Measurements from ENCODE around the gene BICD1.

Gene BICD1

DNA sequence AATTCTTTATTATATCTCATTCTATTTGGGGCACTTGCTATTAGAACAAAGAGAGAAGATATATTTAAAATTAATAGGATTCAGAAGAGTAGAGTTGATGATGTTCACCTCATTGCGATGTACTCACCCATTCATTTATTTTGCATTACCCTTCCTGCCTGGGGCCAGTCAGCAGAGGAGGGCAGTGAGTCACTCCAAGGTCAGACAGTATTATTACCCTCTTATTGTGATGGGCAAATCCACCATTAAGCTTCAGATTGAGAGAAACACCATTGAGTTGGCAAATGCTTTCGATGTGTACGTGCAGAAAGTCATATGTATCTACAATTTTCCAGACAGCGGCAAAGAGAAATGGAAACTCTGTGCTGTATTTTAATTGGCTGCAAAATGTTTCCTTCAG is 134.2 kb downstream of the BICD1 start:
- no peak overlapping the region for H3K4me3 ChIP-seq (ENCODE audit: low read depth, low read length)
- peaks cover 9% of the 10 kb centered on the region; the same call in 1 of the 2 replicates for H3K36me3 ChIP-seq (ENCODE audit: insufficient read depth, low read length)
- no peak overlapping the region for H3K27ac ChIP-seq (ENCODE audit: low read depth, low read length)
- H3K27me3 ChIP-seq (ENCODE audit: insufficient read depth, low read length): no peaks in the 10 kb centered on the region
- H2AFZ ChIP-seq (ENCODE audit: low read length, unreplicated experiment): no peak overlapping the region
- H3K4me1 ChIP-seq (ENCODE audit: control insufficient read depth, insufficient read depth, low read length, unreplicated experiment): peaks cover 8% of the 10 kb centered on the region
- H3K79me2 ChIP-seq (ENCODE audit: control insufficient read depth, insufficient read depth, low read length, unreplicated experiment): no peaks in the 10 kb centered on the region

DNA sequence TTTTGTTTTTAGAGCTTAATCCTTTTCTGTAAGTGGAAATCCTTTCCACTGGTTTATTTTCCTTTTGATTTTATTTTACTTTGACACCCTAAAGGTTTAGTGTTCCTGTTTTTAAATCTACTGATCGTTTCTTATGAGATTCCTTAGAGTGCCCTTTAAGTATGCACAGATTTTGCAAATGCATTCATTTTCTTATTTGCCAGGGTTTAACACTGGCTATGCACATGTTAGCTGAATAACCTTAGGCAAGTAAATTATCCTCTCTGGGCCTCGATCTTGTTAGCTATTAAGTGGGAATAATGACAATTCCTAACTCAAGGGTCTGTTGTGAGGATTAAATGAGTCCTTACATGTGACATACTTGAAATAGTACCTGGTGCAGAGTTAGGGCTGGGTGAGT is 136.0 kb downstream of the BICD1 start:
- Histone ChIP-seq H3K27ac (ENCODE audit: low read depth, low read length) (no peak overlapping the region), H3K4me3 (ENCODE audit: low read depth, low read length) (no peak overlapping the region), H3K4me1 (ENCODE audit: control insufficient read depth, insufficient read depth, low read length, unreplicated experiment) (peaks cover 8% of the 10 kb centered on the region), H2AFZ (ENCODE audit: low read length, unreplicated experiment) (no peak overlapping the region), H3K36me3 (ENCODE audit: insufficient read depth, low read length) (no peaks in the 10 kb centered on the region; the same call in 1 of the 2 replicates), H3K27me3 (ENCODE audit: insufficient read depth, low read length) (no peaks in the 10 kb centered on the region), H3K79me2 (ENCODE audit: control insufficient read depth, insufficient read depth, low read length, unreplicated experiment) (no peaks in the 10 kb centered on the region)

DNA sequence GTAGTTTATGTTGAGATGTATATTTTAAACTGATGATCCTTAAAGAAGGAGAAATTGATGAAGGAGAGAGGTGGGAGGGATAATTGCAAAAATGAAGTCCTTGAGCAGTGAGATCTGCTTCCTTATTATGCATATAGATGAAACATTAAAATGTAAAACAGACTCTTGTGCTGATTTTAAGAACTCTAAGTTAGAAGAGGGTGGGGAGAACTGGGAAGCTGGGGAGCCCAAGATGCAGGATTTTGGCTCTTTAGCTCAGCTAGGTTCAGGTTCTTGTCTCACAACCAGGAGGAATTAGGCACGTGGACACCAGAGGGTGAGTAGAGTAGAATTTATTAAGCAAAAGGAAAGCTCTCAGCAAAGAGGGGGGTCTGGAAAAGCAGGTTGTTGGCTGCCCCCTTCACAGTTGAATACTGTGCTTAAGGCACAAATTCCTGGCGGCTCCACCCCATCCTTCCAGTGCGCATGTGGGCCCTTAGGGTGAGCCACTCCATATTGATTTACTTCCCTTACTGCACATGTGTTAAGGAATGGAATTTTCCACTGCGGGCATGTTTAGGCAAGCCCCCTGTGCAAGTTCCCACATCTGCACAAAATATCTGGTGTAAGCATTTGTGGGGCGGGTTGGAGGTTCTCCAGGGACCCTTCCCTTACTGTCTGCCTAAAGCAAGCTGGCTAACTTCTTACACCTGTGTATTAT is 141.9 kb downstream of the BICD1 start:
- Histone ChIP-seq H3K4me1 (ENCODE audit: control insufficient read depth, insufficient read depth, low read length, unreplicated experiment) (no peaks in the 10 kb centered on the region), H3K4me3 (ENCODE audit: low read depth, low read length) (no peak overlapping the region), H2AFZ (ENCODE audit: low read length, unreplicated experiment) (no peak overlapping the region), H3K27ac (ENCODE audit: low read depth, low read length) (no peak overlapping the region), H3K27me3 (ENCODE audit: insufficient read depth, low read length) (no peaks in the 10 kb centered on the region), H3K79me2 (ENCODE audit: control insufficient read depth, insufficient read depth, low read length, unreplicated experiment) (no peaks in the 10 kb centered on the region), H3K36me3 (ENCODE audit: insufficient read depth, low read length) (no peaks in the 10 kb centered on the region)

DNA sequence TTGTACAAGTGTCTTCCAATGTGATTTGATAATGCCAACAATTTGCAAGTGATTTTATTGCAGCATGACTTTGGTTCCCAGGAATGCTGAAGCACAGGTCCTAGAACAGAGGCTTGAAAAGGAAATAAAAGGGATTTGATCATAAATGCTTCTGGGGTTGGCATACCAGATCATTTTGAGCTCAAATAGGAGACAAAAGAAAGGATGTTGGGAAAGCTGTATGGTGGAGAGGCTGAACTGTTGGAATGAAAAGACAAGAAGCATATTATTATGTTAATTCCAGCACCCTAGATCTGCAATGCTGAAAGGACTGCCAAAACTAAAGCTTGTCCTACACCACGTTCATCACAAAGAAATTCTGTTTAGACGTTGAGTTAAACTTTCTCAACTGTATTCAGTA is 143.1 kb downstream of the BICD1 start:
- Histone ChIP-seq H3K27me3 (ENCODE audit: insufficient read depth, low read length) (no peaks in the 10 kb centered on the region), H2AFZ (ENCODE audit: low read length, unreplicated experiment) (no peak overlapping the region), H3K4me3 (ENCODE audit: low read depth, low read length) (no peak overlapping the region), H3K4me1 (ENCODE audit: control insufficient read depth, insufficient read depth, low read length, unreplicated experiment) (no peaks in the 10 kb centered on the region), H3K79me2 (ENCODE audit: control insufficient read depth, insufficient read depth, low read length, unreplicated experiment) (peaks cover 3% of the 10 kb centered on the region), H3K27ac (ENCODE audit: low read depth, low read length) (no peak overlapping the region), H3K36me3 (ENCODE audit: insufficient read depth, low read length) (no peaks in the 10 kb centered on the region)

DNA sequence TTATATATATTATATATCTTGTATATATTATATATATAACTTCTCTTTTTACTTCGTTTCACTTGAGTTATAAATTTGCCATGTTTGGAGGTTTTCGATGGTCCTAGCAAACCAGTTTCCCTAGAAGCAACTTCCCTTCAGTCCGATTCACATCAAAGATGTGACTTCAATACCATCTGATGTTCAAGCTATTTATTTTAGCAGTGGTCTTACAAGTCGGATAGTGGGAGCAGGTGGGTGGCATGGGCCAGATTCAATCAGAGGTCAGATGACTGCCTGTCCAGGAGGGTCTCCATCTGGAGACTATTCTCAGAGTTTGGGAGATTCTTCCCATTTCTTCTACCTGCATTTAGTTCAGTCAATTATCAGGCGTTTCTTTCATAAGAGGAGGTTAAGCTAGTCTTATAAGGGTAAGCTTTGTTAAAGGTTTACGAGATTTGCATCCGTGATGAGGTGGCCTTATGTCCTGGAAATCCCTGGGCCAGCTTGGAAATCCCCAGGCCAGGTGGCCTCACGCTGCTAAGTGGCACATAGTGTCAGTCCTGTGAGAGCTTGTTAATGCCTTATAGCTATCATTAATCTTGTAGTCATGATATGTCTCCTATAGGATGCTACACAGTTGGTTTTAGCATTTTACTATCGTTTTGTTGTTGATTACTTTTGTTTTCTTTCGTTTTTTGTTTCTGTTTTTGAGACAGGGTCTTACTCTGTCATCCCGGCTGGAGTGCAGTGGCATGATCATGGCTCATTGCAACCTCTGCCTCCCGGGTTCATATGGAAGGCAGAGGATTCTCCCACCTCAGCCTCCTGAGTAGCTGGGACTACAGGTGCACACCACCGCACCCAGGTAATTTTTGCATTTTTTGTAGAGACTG is 145.8 kb downstream of the BICD1 start:
- no peak overlapping the region for H2AFZ ChIP-seq (ENCODE audit: low read length, unreplicated experiment)
- no peak overlapping the region for H3K27ac ChIP-seq (ENCODE audit: low read depth, low read length)
- no peaks in the 10 kb centered on the region for H3K4me1 ChIP-seq (ENCODE audit: control insufficient read depth, insufficient read depth, low read length, unreplicated experiment)
- no peaks in the 10 kb centered on the region for H3K36me3 ChIP-seq (ENCODE audit: insufficient read depth, low read length)
- peaks cover 3% of the 10 kb centered on the region for H3K79me2 ChIP-seq (ENCODE audit: control insufficient read depth, insufficient read depth, low read length, unreplicated experiment)
- H3K27me3 ChIP-seq (ENCODE audit: insufficient read depth, low read length): no peaks in the 10 kb centered on the region
- H3K4me3 ChIP-seq (ENCODE audit: low read depth, low read length): no peak overlapping the region

DNA sequence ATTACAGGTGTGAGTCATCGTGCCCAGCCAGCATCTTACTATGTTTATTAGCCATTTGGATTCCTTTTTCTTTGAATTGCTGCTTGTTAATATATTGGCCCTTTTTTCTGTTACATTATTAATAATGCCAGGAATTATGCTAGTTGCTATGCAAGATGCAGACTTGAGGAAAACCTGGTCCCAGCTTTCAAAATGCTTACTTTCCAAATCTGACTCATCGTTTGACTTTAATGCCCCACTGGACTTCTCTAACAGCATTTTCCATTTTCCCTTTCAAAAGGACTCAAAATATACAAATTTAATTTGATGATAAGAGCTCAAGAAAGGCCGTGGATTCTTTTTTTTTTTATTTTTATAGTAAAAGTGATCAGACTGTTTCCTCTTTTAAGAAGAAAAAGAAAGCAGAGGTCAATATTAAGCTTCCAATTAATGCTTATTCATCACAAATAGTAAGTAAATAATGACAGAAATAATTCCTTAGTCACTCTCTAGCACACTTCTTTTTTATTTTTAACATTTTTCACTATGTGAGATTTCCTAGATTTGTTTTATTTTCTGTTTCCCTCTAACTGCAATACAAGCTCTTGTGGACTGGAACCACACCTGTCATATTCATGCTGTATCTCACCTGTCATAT is 146.6 kb downstream of the BICD1 start:
- Histone ChIP-seq H3K27ac (ENCODE audit: low read depth, low read length) (no peak overlapping the region), H3K4me1 (ENCODE audit: control insufficient read depth, insufficient read depth, low read length, unreplicated experiment) (no peaks in the 10 kb centered on the region), H3K79me2 (ENCODE audit: control insufficient read depth, insufficient read depth, low read length, unreplicated experiment) (peaks cover 3% of the 10 kb centered on the region), H3K4me3 (ENCODE audit: low read depth, low read length) (no peak overlapping the region), H3K27me3 (ENCODE audit: insufficient read depth, low read length) (no peaks in the 10 kb centered on the region), H3K36me3 (ENCODE audit: insufficient read depth, low read length) (no peaks in the 10 kb centered on the region), H2AFZ (ENCODE audit: low read length, unreplicated experiment) (no peak overlapping the region)

DNA sequence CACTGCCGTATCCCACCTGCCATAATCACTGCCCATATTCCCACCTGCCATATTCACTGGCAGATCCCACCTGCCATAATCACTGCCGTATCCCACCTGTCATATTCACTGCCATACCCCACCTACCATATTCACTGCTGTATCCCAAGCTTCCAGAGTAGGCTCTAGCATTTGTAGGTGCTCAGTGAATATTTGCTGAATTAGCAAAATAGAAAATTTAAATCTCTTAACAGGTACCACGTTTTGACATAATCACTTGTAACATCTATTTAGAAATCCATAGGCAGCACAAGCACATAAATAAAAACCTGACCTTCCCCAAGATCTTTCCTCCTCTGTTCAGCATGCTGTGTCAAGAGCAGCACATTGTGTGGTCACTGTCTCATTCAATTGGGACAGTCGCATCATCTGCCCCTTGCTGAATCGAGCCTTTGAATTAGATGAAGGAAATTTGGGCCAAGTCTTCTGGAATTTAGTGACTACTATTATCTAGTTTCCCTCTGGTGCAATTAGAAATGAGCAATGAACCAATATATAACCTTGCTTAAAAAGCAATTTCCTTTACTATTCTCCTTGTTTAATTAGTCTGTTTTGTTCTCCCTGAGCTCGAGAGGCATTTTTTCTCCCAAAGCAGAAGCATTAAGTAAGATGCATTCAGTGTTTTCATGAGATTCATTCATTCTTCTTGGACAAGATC is 147.8 kb downstream of the BICD1 start:
- H3K27ac ChIP-seq (ENCODE audit: low read depth, low read length): no peak overlapping the region
- H3K79me2 ChIP-seq (ENCODE audit: control insufficient read depth, insufficient read depth, low read length, unreplicated experiment): peaks cover 3% of the 10 kb centered on the region
- no peaks in the 10 kb centered on the region for H3K4me1 ChIP-seq (ENCODE audit: control insufficient read depth, insufficient read depth, low read length, unreplicated experiment)
- H3K27me3 ChIP-seq (ENCODE audit: insufficient read depth, low read length): no peaks in the 10 kb centered on the region
- H3K4me3 ChIP-seq (ENCODE audit: low read depth, low read length): no peak overlapping the region
- no peak overlapping the region for H2AFZ ChIP-seq (ENCODE audit: low read length, unreplicated experiment)
- H3K36me3 ChIP-seq (ENCODE audit: insufficient read depth, low read length): no peaks in the 10 kb centered on the region

DNA sequence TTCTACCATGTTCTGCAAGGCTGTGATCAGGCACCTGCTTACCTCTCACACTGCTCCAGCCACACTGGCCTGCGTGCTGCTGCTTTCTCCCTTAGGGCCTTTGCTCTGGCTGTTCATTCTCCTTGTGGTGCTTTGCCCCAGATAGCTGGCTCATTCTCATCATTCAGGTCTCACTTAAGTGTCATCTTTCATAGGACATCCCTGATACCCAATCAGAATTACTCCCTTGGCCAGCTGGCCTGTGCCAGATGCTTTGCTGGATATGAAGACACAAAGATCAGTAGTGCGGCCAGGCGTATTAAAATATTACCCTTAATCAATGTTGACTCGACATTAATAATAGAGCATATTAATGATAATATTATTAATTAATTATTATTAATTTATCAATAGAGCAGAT is 148.9 kb downstream of the BICD1 start:
- peaks cover 3% of the 10 kb centered on the region for H3K79me2 ChIP-seq (ENCODE audit: control insufficient read depth, insufficient read depth, low read length, unreplicated experiment)
- no peak overlapping the region for H3K4me3 ChIP-seq (ENCODE audit: low read depth, low read length)
- H3K27ac ChIP-seq (ENCODE audit: low read depth, low read length): no peak overlapping the region
- H3K4me1 ChIP-seq (ENCODE audit: control insufficient read depth, insufficient read depth, low read length, unreplicated experiment): no peaks in the 10 kb centered on the region
- H3K27me3 ChIP-seq (ENCODE audit: insufficient read depth, low read length): no peaks in the 10 kb centered on the region
- H3K36me3 ChIP-seq (ENCODE audit: insufficient read depth, low read length): no peaks in the 10 kb centered on the region
- no peak overlapping the region for H2AFZ ChIP-seq (ENCODE audit: low read length, unreplicated experiment)

DNA sequence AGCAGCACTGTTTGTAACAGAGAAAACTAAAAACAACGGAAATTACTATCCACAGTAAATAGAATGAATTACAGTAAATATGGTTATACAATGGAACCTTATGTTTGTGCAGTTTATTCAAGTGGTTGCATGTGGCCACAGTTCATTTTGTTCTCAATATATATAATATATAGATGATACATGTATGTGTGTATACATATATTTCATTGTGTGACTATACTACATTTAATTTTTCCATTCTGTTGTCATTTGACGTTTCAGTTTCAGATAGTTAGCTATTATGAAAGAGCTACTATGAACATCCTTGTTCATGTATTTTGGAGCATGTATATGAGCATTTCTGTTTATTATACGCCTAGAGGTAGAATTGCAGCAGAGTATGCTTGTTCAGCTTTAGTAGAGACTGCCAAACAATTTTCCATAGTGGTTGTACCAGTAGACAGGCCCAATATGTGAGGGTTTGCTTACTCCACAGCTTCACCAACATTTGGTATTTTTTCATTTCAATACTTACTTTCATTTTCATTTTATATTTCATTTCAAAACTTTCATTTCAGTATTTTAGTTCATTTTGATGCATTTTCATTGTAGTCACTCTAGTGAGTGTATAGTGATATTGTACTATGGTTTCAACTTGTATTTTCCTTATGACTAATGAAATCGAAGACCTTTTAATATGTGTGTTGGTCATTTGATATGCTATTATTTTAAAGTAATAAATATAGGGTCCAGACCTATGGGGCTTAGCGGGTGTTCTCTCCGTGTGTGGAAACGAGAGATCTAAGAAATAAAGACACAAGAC is 151.2 kb downstream of the BICD1 start:
- Histone ChIP-seq H3K36me3 (ENCODE audit: insufficient read depth, low read length) (no peaks in the 10 kb centered on the region), H3K4me1 (ENCODE audit: control insufficient read depth, insufficient read depth, low read length, unreplicated experiment) (no peaks in the 10 kb centered on the region), H3K27ac (ENCODE audit: low read depth, low read length) (no peak overlapping the region), H2AFZ (ENCODE audit: low read length, unreplicated experiment) (no peak overlapping the region), H3K79me2 (ENCODE audit: control insufficient read depth, insufficient read depth, low read length, unreplicated experiment) (peaks cover 5% of the 10 kb centered on the region), H3K27me3 (ENCODE audit: insufficient read depth, low read length) (no peaks in the 10 kb centered on the region), H3K4me3 (ENCODE audit: low read depth, low read length) (no peak overlapping the region)

DNA sequence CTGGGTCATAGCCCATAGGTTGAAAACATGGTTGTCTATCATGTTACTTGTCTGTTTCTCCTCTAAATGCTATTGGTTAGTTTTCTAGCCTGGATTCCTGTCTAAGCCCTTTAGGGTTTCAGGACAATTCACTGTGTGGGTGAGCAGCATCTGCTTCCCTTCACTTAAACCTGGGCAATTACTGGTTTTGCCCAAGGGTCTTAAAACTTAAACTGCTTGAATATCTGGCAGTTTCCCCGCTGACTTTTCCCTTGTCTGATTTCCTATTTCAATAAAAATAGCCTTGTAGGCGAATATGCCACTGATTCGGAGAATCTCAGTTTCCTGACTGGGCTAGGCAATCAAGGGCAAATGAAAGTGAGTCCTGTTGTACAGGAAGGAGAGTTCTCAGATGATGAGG is 154.0 kb downstream of the BICD1 start:
- peaks cover 2% of the 10 kb centered on the region for H3K79me2 ChIP-seq (ENCODE audit: control insufficient read depth, insufficient read depth, low read length, unreplicated experiment)
- H3K4me3 ChIP-seq (ENCODE audit: low read depth, low read length): no peak overlapping the region
- H3K36me3 ChIP-seq (ENCODE audit: insufficient read depth, low read length): no peaks in the 10 kb centered on the region
- H3K27me3 ChIP-seq (ENCODE audit: insufficient read depth, low read length): no peaks in the 10 kb centered on the region
- H2AFZ ChIP-seq (ENCODE audit: low read length, unreplicated experiment): no peak overlapping the region
- H3K4me1 ChIP-seq (ENCODE audit: control insufficient read depth, insufficient read depth, low read length, unreplicated experiment): no peaks in the 10 kb centered on the region
- H3K27ac ChIP-seq (ENCODE audit: low read depth, low read length): no peak overlapping the region
